ENCODE data around the gene MIR17HG.
"Not testable (repeated sequence)": the region's sequence is repeated elsewhere in the genome, so short reads cannot be mapped to it uniquely, and the experiment has no call there.

MIR17HG gene

GRCh38 chr13:91347202-91347995 is at the start of gene MIR17HG:
MIR17HG (plus strand) TSS chr13:91347687.
- DNase-seq: peak; percentile 63 to 70 (median 67)

- DNase-seq: no peak
Measured at GRCh38 chr13:91298060-91298459, 49.4 kb upstream of the MIR17HG start.

GRCh38 chr13:91302111-91302510 is 45.4 kb upstream of the MIR17HG start:
- DNase-seq: no peak

GRCh38 chr13:91303031-91303430 is 44.5 kb upstream of the MIR17HG start:
- DNase-seq: no peak

- DNase-seq: no peak
Measured at GRCh38 chr13:91304741-91305140, 42.7 kb upstream of the MIR17HG start.

GRCh38 chr13:91305652-91306051 is 41.8 kb upstream of the MIR17HG start:
- DNase-seq: no peak

- DNase-seq: no peak
Measured at GRCh38 chr13:91307887-91308286, 39.6 kb upstream of the MIR17HG start.

GRCh38 chr13:91308299-91308698 is 39.2 kb upstream of the MIR17HG start:
- DNase-seq: no peak

GRCh38 chr13:91311491-91311890 is 36.0 kb upstream of the MIR17HG start:
- no peak for DNase-seq

GRCh38 chr13:91312324-91312723 is 35.2 kb upstream of the MIR17HG start:
- DNase-seq: no peak

- DNase-seq: no peak
Measured at GRCh38 chr13:91313103-91313502, 34.4 kb upstream of the MIR17HG start.

GRCh38 chr13:91313581-91313980 is 33.9 kb upstream of the MIR17HG start:
- no peak for DNase-seq

GRCh38 chr13:91314888-91315287 is 32.6 kb upstream of the MIR17HG start:
- no peak for DNase-seq

GRCh38 chr13:91318886-91319285 is 28.6 kb upstream of the MIR17HG start:
- no peak for DNase-seq

- no peak for DNase-seq
Measured at GRCh38 chr13:91319996-91320395, 27.5 kb upstream of the MIR17HG start.

GRCh38 chr13:91320990-91321389 is 26.5 kb upstream of the MIR17HG start:
- DNase-seq: not testable (repeated sequence)

- DNase-seq: no peak
Measured at GRCh38 chr13:91323349-91323748, 24.1 kb upstream of the MIR17HG start.

GRCh38 chr13:91326146-91326545 is 21.3 kb upstream of the MIR17HG start:
- DNase-seq: no peak

- DNase-seq: no peak
Measured at GRCh38 chr13:91328726-91329125, 18.8 kb upstream of the MIR17HG start.

- DNase-seq: no peak
Measured at GRCh38 chr13:91329733-91330132, 17.8 kb upstream of the MIR17HG start.

GRCh38 chr13:91331047-91331915 is 16.2 kb upstream of the MIR17HG start:
- DNase-seq: no peak

- no peak for DNase-seq
Measured at GRCh38 chr13:91346062-91346461, 1.4 kb upstream of the MIR17HG start.

- peak in 2 of 4 experiments; percentile 13 to 20 for DNase-seq
Measured at GRCh38 chr13:91346850-91347201, 661 bp upstream of the MIR17HG start.

All from activated CD4-positive, CD25-positive, alpha-beta regulatory T cell (primary cell).